CD4-positive, alpha-beta memory T cell (primary cell): ENCODE data around the gene KITLG. TPM values are rescaled to one million over a fixed set of nuclear protein-coding genes. Genes with fewer than 3 reads are reported as not detected.

Experiments
- CTCF ChIA-PET: fragments of 350-600 bp; sonication (Branson Sonifier 250); formaldehyde crosslinking; loops from one replicate; lab custom pipeline; 2021; ENCODE audit warnings: inconsistent platforms; ENCODE audit not compliant: partially characterized antibody; lab: Charles Lee
- POLR2A ChIA-PET: fragments of 350-600 bp; sonication (Branson Sonifier 250); formaldehyde crosslinking; loops from one replicate; lab custom pipeline; 2021; ENCODE audit not compliant: partially characterized antibody; lab: Charles Lee
- DNase-seq, 5 donors: peaks; one replicate each; pipeline versions ENCODE4 v3.0.0 to v3.0.0-alpha.2; 2020 to 2022; ENCODE audit warnings: mixed read lengths in 1 of 5
- H3K27ac ChIP-seq: one replicate; pipeline ENCODE4 v1.7.0; 2013; ENCODE audit warnings: low read depth, low read length
- H3K27me3 ChIP-seq: 2 replicates; pipeline ENCODE4 v1.7.0; 2013; ENCODE audit warnings: mild to moderate bottlenecking, low read length, moderate library complexity; ENCODE audit not compliant: insufficient read depth
- H3K36me3 ChIP-seq: 2 replicates; pipeline ENCODE4 v1.7.0; 2013; ENCODE audit warnings: mild to moderate bottlenecking, low read length, moderate library complexity; ENCODE audit not compliant: insufficient read depth
- H3K4me1 ChIP-seq: 2 replicates; pipeline ENCODE4 v1.7.0; 2013; ENCODE audit warnings: mild to moderate bottlenecking, low read length, moderate library complexity; ENCODE audit not compliant: insufficient read depth
- H3K4me3 ChIP-seq, 2 donors: one replicate each; pipeline ENCODE4 v1.7.0; 2013; ENCODE audit warnings: low read length in 2 of 2, mild to moderate bottlenecking in 1 of 2
- H3K9me3 ChIP-seq, 2 donors: one replicate each; pipeline ENCODE4 v1.7.0; 2013; ENCODE audit warnings: low read length in 2 of 2, control low read depth in 1 of 2; ENCODE audit not compliant: control insufficient read depth in 1 of 2
- H3K27ac Mint-ChIP-seq, 7 donors: one replicate each; pipeline ENCODE4 v1.8.0; 2020 to 2021; ENCODE audit warnings: mixed read lengths in 7 of 7, mild to moderate bottlenecking in 6 of 7, inconsistent platforms in 3 of 7, moderate library complexity in 3 of 7
- H3K27me3 Mint-ChIP-seq, 2 donors: one replicate each; pipeline ENCODE4 v1.8.0; 2020 to 2021; ENCODE audit warnings: mixed read lengths in 2 of 2
- H3K36me3 Mint-ChIP-seq, 2 donors: one replicate each; pipeline ENCODE4 v1.8.0; 2020 to 2021; ENCODE audit warnings: mixed read lengths in 2 of 2, inconsistent platforms in 1 of 2, mild to moderate bottlenecking in 1 of 2
- H3K4me1 Mint-ChIP-seq, 4 donors: one replicate each; pipeline ENCODE4 v1.8.0; 2020 to 2021; ENCODE audit warnings: mixed read lengths in 4 of 4, mild to moderate bottlenecking in 1 of 4
- H3K4me3 Mint-ChIP-seq, 8 donors: one replicate each; pipeline ENCODE4 v1.8.0; 2020 to 2021; ENCODE audit warnings: mixed read lengths in 8 of 8, mild to moderate bottlenecking in 7 of 8, moderate library complexity in 6 of 8, inconsistent platforms in 3 of 8
- H3K9me3 Mint-ChIP-seq, 8 donors: one replicate each; pipeline ENCODE4 v1.8.0; 2020 to 2021; ENCODE audit warnings: mixed read lengths in 8 of 8, mild to moderate bottlenecking in 5 of 8, inconsistent platforms in 3 of 8, moderate library complexity in 1 of 8
- intact Hi-C: fragments of 100-400 bp; cut with micrococcal nuclease; formaldehyde crosslinking; loops from one replicate; pipeline ENCODE4 v1.15.1; 2023
- polyA plus RNA-seq, 2 donors: library from polyadenylated mRNA; unstranded; fragments of 300-500 nt; fragmentation: Illumina TruSeq; gene quantifications; one replicate each; pipeline ENCODE4 v1.2.3, GENCODE V29; 2021
- total RNA-seq, 2 experiments: library from RNA; stranded (reverse); gene quantifications; one replicate each; pipeline ENCODE4 v1.2.3, GENCODE V29; 2021

Gene KITLG
- total and polyA plus RNA-seq, 4 experiments from 2014 or later = 0.14 TPM; not detected in 3

- Histone ChIP-seq H3K27ac (no peak overlapping the region), H3K27me3 (no peaks in the 10 kb centered on the region), H3K4me3 (no peak overlapping the region), H3K9me3 (no peaks in the 10 kb centered on the region), H3K4me1 (no peaks in the 10 kb centered on the region), H3K36me3 (no peaks in the 10 kb centered on the region)
- H3K27me3 Mint-ChIP-seq = no peaks in the 10 kb centered on the region
- H3K4me1 Mint-ChIP-seq = no peaks in the 10 kb centered on the region
- no peak overlapping the region for H3K27ac Mint-ChIP-seq
- CTCF ChIA-PET = no interaction called here
- POLR2A ChIA-PET = no interaction called here
- intact Hi-C loops = no loop called here
- H3K4me3 Mint-ChIP-seq = no peak overlapping the region
- no peaks in the 10 kb centered on the region for H3K36me3 Mint-ChIP-seq
- peaks cover 0 to 3% (median under 1%) of the 10 kb centered on the region in 8 donors for H3K9me3 Mint-ChIP-seq
- DNase-seq = no peak
Observed at GRCh38 chr12:88458327-88458726, 121.9 kb downstream of the KITLG start.

GRCh38 chr12:88453323-88453722 lies 126.9 kb downstream of the KITLG start:
- Histone ChIP-seq H3K4me3 (no peak overlapping the region), H3K27ac (no peak overlapping the region), H3K36me3 (no peaks in the 10 kb centered on the region), H3K27me3 (no peaks in the 10 kb centered on the region), H3K4me1 (no peaks in the 10 kb centered on the region), H3K9me3 (no peaks in the 10 kb centered on the region)
- Mint-ChIP-seq H3K27ac (no peak overlapping the region), H3K4me3 (no peak overlapping the region), H3K4me1 (no peaks in the 10 kb centered on the region), H3K9me3 (peaks cover 0 to 3% (median 0%) of the 10 kb centered on the region in 8 donors), H3K36me3 (no peaks in the 10 kb centered on the region), H3K27me3 (no peaks in the 10 kb centered on the region)
- ChIA-PET CTCF (no interaction called here), POLR2A (no interaction called here)
- intact Hi-C loops = no loop called here
- no peak for DNase-seq

- POLR2A ChIA-PET = no interaction called here
- no peak overlapping the region for H3K27ac ChIP-seq
- no peaks in the 10 kb centered on the region for H3K36me3 ChIP-seq
- intact Hi-C loops = no loop called here
- CTCF ChIA-PET = no interaction called here
- DNase-seq = no peak
- no peaks in the 10 kb centered on the region for H3K9me3 ChIP-seq
- H3K4me1 Mint-ChIP-seq = no peaks in the 10 kb centered on the region
- H3K4me1 ChIP-seq = no peaks in the 10 kb centered on the region
- H3K4me3 ChIP-seq = no peak overlapping the region
- no peak overlapping the region for H3K27ac Mint-ChIP-seq
- peaks cover 0 to 3% (median 0%) of the 10 kb centered on the region in 8 donors for H3K9me3 Mint-ChIP-seq
- H3K27me3 ChIP-seq = no peaks in the 10 kb centered on the region
- peak overlapping the region in 1 of 8 donors; percentile 49 for H3K4me3 Mint-ChIP-seq
- no peaks in the 10 kb centered on the region for H3K36me3 Mint-ChIP-seq
- H3K27me3 Mint-ChIP-seq = no peaks in the 10 kb centered on the region
Observed at GRCh38 chr12:88451205-88451604, 129.1 kb downstream of the KITLG start.

- Histone ChIP-seq H3K9me3 (no peaks in the 10 kb centered on the region), H3K4me1 (no peaks in the 10 kb centered on the region), H3K27ac (no peak overlapping the region), H3K36me3 (no peaks in the 10 kb centered on the region), H3K27me3 (no peaks in the 10 kb centered on the region), H3K4me3 (no peak overlapping the region)
- H3K4me3 Mint-ChIP-seq = no peak overlapping the region
- DNase-seq = no peak
- POLR2A ChIA-PET = no interaction called here
- H3K4me1 Mint-ChIP-seq = no peaks in the 10 kb centered on the region
- no peaks in the 10 kb centered on the region for H3K27me3 Mint-ChIP-seq
- no peak overlapping the region for H3K27ac Mint-ChIP-seq
- intact Hi-C loops = no loop called here
- no peaks in the 10 kb centered on the region for H3K36me3 Mint-ChIP-seq
- H3K9me3 Mint-ChIP-seq = peaks cover 0 to 3% (median 0%) of the 10 kb centered on the region in 8 donors
- CTCF ChIA-PET = no interaction called here
Observed at GRCh38 chr12:88450136-88450535, 130.1 kb downstream of the KITLG start.

GRCh38 chr12:88448337-88448915 lies 131.8 kb downstream of the KITLG start:
- H3K9me3 Mint-ChIP-seq = no peaks in the 10 kb centered on the region
- H3K4me1 Mint-ChIP-seq = no peaks in the 10 kb centered on the region
- Histone ChIP-seq H3K4me1 (no peaks in the 10 kb centered on the region), H3K27me3 (no peaks in the 10 kb centered on the region), H3K4me3 (no peak overlapping the region), H3K27ac (no peak overlapping the region), H3K9me3 (no peaks in the 10 kb centered on the region), H3K36me3 (no peaks in the 10 kb centered on the region)
- DNase-seq = no peak
- H3K36me3 Mint-ChIP-seq = no peaks in the 10 kb centered on the region
- H3K27ac Mint-ChIP-seq = no peak overlapping the region
- ChIA-PET CTCF (no interaction called here), POLR2A (no interaction called here)
- H3K4me3 Mint-ChIP-seq = no peak overlapping the region
- H3K27me3 Mint-ChIP-seq = no peaks in the 10 kb centered on the region
- intact Hi-C loops = no loop called here

- no peak for DNase-seq
- no peaks in the 10 kb centered on the region for H3K27me3 ChIP-seq
- H3K9me3 ChIP-seq = no peaks in the 10 kb centered on the region
- H3K36me3 Mint-ChIP-seq = no peaks in the 10 kb centered on the region
- ChIA-PET CTCF (no interaction called here), POLR2A (no interaction called here)
- H3K36me3 ChIP-seq = no peaks in the 10 kb centered on the region
- intact Hi-C loops = no loop called here
- H3K4me3 ChIP-seq = no peak overlapping the region
- no peaks in the 10 kb centered on the region for H3K27me3 Mint-ChIP-seq
- no peaks in the 10 kb centered on the region for H3K4me1 Mint-ChIP-seq
- H3K4me1 ChIP-seq = no peaks in the 10 kb centered on the region
- H3K27ac ChIP-seq = no peak overlapping the region
- H3K4me3 Mint-ChIP-seq = no peak overlapping the region
- no peak overlapping the region for H3K27ac Mint-ChIP-seq
- peaks cover 0 to 3% (median 0%) of the 10 kb centered on the region in 8 donors for H3K9me3 Mint-ChIP-seq
Observed at GRCh38 chr12:88445705-88446394, 134.4 kb downstream of the KITLG start.

- H3K27me3 Mint-ChIP-seq = no peaks in the 10 kb centered on the region
- H3K36me3 Mint-ChIP-seq = no peaks in the 10 kb centered on the region
- H3K9me3 Mint-ChIP-seq = peaks cover 0 to 5% (median 0%) of the 10 kb centered on the region in 8 donors
- no peak for DNase-seq
- Histone ChIP-seq H3K27ac (no peak overlapping the region), H3K27me3 (no peaks in the 10 kb centered on the region), H3K4me1 (no peaks in the 10 kb centered on the region), H3K36me3 (no peaks in the 10 kb centered on the region), H3K4me3 (no peak overlapping the region), H3K9me3 (no peaks in the 10 kb centered on the region)
- no peaks in the 10 kb centered on the region for H3K4me1 Mint-ChIP-seq
- H3K4me3 Mint-ChIP-seq = no peak overlapping the region
- ChIA-PET POLR2A (no interaction called here), CTCF (no interaction called here)
- intact Hi-C loops = no loop called here
- H3K27ac Mint-ChIP-seq = no peak overlapping the region
Observed at GRCh38 chr12:88444481-88444880, 135.8 kb downstream of the KITLG start.
